Spinal cord (tissue), 10 donors: ENCODE results near the gene PTDSS2. TPM values are rescaled to one million over a fixed set of nuclear protein-coding genes. Genes with fewer than 3 reads are reported as not detected.
"Not testable (repeated sequence)": the region's sequence is repeated elsewhere in the genome, so short reads cannot be mapped to it uniquely, and the experiment has no call there.

Experiments used
- DNase-seq, 6 donors: peaks; one replicate each; pipeline versions ENCODE4 v3.0.0 to v3.0.0-alpha.2; 2013 to 2015; ENCODE audit warnings: low spot score in 6 of 6, low read depth in 4 of 6
- H3K27ac ChIP-seq: one replicate; pipeline ENCODE4 v1.5.1; 2013; ENCODE audit warnings: low read depth, low read length, control low read depth
- H3K27me3 ChIP-seq: one replicate; pipeline ENCODE4 v1.6.1; 2013; ENCODE audit warnings: low read length; ENCODE audit not compliant: control insufficient read depth, insufficient read depth
- H3K36me3 ChIP-seq: one replicate; pipeline ENCODE4 v1.6.1; 2013; ENCODE audit warnings: low read length; ENCODE audit not compliant: control insufficient read depth, insufficient read depth
- H3K4me1 ChIP-seq: one replicate; pipeline ENCODE4 v1.6.1; 2013; ENCODE audit warnings: low read length; ENCODE audit not compliant: control insufficient read depth, insufficient read depth
- H3K4me3 ChIP-seq: one replicate; pipeline ENCODE4 v1.5.1; 2013; ENCODE audit warnings: low read depth, low read length, control low read depth
- H3K9me3 ChIP-seq: one replicate; pipeline ENCODE4 v1.6.1; 2013; ENCODE audit warnings: low read length; ENCODE audit not compliant: control insufficient read depth, insufficient read depth
- WGBS: methylation state at CpG from one replicate; pipeline ENCODE4 v1.1.5; 2013; ENCODE audit warnings: missing lambda C conversion rate; ENCODE audit not compliant: insufficient coverage; 5-methylcytosine and 5-hydroxymethylcytosine counted together
- polyA plus RNA-seq, 2 donors: library from polyadenylated mRNA; unstranded; fragments of 120-200 nt; gene quantifications; one replicate each; pipeline ENCODE4 v1.2.1, GENCODE V29; 2013; ENCODE audit not compliant: insufficient read length in 2 of 2
- total RNA-seq, 2 donors: library from RNA; depleted of rRNA in 1 of 2; stranded (reverse); fragments of 120-200 nt in 1 of 2; fragments of >200 nt in 1 of 2; gene quantifications; one replicate each; pipeline versions ENCODE4 v1.2.3 to v1.2.4, GENCODE V29; 2013 to 2014
- donor health status: healthy.

PTDSS2 gene
- total and polyA plus RNA-seq, 4 donors: 17.9 to 62.7 (median 40.2) TPM

- Histone ChIP-seq H3K4me1 (peaks cover 11% of the 10 kb centered on the region), H3K27me3 (no peaks in the 10 kb centered on the region), H3K36me3 (peaks cover 53% of the 10 kb centered on the region), H3K27ac (no peak overlapping the region), H3K4me3 (no peak overlapping the region), H3K9me3 (no peaks in the 10 kb centered on the region)
- DNase-seq: no peak
- WGBS: 74% methylated on average over 6 of the region's 6 CpGs
These were observed 18.4 kb downstream of the PTDSS2 start for GRCh38 chr11:468493-468892.

DNA sequence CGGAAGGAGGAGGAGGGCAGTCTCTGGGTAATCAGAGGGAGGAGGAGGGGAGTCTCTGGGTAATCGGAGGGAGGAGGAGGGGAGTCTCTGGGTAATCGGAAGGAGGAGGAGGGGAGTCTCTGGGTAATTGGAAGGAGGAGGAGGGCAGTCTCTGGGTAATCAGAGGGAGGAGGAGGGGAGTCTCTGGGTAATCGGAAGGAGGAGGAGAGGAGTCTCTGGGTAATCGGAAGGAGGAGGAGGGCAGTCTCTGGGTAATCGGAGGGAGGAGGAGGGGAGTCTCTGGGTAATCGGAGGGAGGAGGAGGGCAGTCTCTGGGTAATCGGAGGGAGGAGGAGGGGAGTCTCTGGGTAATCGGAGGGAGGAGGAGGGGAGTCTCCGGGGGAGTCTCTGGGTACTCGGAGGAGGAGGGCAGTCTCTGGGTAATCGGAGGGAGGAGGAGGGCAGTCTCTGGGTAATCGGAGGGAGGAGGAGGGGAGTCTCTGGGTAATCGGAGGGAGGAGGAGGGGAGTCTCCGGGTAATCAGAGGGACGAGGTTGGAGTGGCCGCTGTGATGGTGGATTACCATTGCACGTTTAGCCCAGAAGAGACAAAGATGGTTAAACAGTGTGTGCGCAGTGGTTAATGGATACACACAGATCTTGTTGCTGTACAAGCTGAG lies 19.1 kb downstream of the PTDSS2 start:
- WGBS: 59% methylated on average over 15 of the region's 19 CpGs
- H3K36me3 ChIP-seq: peaks cover 53% of the 10 kb centered on the region
- not testable (repeated sequence) for H3K4me3 ChIP-seq

DNA sequence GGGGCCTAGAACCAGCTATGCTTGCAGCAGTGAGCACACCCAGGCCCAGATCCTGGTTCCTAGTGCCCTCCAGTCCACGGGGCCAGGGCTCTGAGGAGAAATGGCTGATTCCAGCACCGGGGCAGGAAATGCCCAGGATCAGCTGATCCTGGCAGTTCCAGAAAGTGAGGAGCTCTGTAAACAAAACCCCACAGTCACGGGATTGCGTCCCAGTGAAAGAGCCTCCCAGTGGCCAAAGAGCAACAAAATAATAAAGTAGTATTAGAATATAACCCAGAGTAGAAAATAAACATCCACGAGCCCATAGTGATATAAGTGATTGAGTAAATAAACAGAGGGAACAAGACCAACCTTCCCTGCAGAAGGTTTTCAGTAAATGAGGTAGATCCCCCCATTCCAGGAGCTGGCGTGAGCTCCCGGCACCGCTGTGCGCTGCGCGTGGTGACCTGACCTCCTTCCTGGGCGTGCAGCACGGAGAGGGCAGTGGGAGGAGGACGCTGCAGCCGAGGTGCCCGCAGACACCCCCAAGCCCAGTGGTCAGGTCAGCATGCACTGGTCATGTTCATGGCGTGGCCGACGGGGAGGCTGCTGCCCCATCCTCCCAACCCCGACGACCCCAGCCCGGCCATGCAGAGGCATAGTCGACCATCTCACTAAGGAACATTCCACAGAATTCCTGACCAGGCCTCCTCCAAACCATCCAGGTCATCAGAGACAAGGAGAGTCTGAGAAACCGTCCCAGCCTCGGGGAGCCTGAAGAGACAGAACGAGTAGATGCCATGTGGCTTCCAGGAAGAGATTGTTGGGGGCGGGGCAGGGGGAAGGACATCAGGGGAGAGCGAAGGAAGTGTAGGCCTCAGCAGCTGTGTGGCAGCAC lies 19.8 kb downstream of the PTDSS2 start:
- peak in 1 of 6 donors; percentile 54 for DNase-seq
- no peaks in the 10 kb centered on the region for H3K9me3 ChIP-seq
- H3K4me3 ChIP-seq: no peak overlapping the region
- H3K27ac ChIP-seq: peak overlapping the region; percentile 61
- H3K36me3 ChIP-seq: peaks cover 46% of the 10 kb centered on the region
- 76% methylated on average over 16 of the region's 28 CpGs for WGBS
- H3K4me1 ChIP-seq: peaks cover 11% of the 10 kb centered on the region
- H3K27me3 ChIP-seq: no peaks in the 10 kb centered on the region

More for the DNA sequence above, 19.1 kb downstream of the PTDSS2 start:
- Histone ChIP-seq H3K4me1 (peaks cover 11% of the 10 kb centered on the region), H3K27ac (peak overlapping the region; percentile 61)
- not testable (repeated sequence) for DNase-seq, H3K9me3 ChIP-seq, H3K27me3 ChIP-seq

- DNase-seq: no peak
- WGBS: 95% methylated on average over 54 of the region's 61 CpGs
- Histone ChIP-seq H3K27me3 (no peaks in the 10 kb centered on the region), H3K4me3 (no peak overlapping the region), H3K36me3 (peaks cover 52% of the 10 kb centered on the region), H3K9me3 (no peaks in the 10 kb centered on the region), H3K4me1 (peaks cover 11% of the 10 kb centered on the region), H3K27ac (no peak overlapping the region)
These were observed 21.5 kb downstream of the PTDSS2 start for GRCh38 chr11:471468-472145.

GRCh38 chr11:472272-472671 lies 22.2 kb downstream of the PTDSS2 start:
- Histone ChIP-seq H3K36me3 (peaks cover 54% of the 10 kb centered on the region), H3K4me1 (peaks cover 11% of the 10 kb centered on the region), H3K4me3 (no peak overlapping the region), H3K27me3 (no peaks in the 10 kb centered on the region), H3K9me3 (no peaks in the 10 kb centered on the region), H3K27ac (no peak overlapping the region)
- no peak for DNase-seq
- 92% methylated on average over 8 of the region's 13 CpGs for WGBS

GRCh38 chr11:472816-473215 lies 22.7 kb downstream of the PTDSS2 start:
- peaks cover 11% of the 10 kb centered on the region for H3K4me1 ChIP-seq
- no peak overlapping the region for H3K27ac ChIP-seq
- peaks cover 54% of the 10 kb centered on the region for H3K36me3 ChIP-seq
- WGBS: 88% methylated on average over 28 of the region's 28 CpGs
- DNase-seq: no peak
- H3K9me3 ChIP-seq: no peaks in the 10 kb centered on the region
- H3K4me3 ChIP-seq: no peak overlapping the region
- no peaks in the 10 kb centered on the region for H3K27me3 ChIP-seq

DNA sequence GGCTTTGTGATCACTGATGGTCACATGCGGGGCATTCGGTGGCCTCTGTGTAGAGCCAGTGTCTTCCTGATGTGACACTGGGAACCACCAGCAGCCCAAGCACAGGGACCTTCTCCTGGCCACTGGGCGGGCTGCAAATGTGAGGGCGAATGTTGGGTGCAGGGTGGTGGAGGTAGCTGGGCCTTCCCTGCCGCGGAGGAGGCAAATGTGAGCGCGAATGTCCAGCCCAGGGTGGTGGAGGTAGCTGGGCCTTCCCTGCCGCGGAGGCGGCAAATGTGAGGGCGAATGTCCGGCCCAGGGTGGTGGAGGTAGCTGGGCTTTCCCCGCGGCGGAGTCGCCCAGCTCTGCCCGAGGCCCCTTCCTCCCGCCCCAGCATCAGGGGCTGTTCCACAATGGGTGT lies 23.3 kb downstream of the PTDSS2 start:
- Histone ChIP-seq H3K4me3 (no peak overlapping the region), H3K4me1 (peaks cover 11% of the 10 kb centered on the region), H3K36me3 (peaks cover 54% of the 10 kb centered on the region), H3K27ac (no peak overlapping the region), H3K9me3 (no peaks in the 10 kb centered on the region), H3K27me3 (no peaks in the 10 kb centered on the region)
- DNase-seq: no peak
- WGBS: 97% methylated on average over 12 of the region's 19 CpGs

- no peak for DNase-seq
These were observed 24.1 kb downstream of the PTDSS2 start for GRCh38 chr11:473962-474785.

GRCh38 chr11:474914-475506 lies 24.9 kb downstream of the PTDSS2 start:
- peaks cover 62% of the 10 kb centered on the region for H3K36me3 ChIP-seq
- H3K4me3 ChIP-seq: no peak overlapping the region
- no peak overlapping the region for H3K27ac ChIP-seq
- H3K9me3 ChIP-seq: no peaks in the 10 kb centered on the region
- H3K27me3 ChIP-seq: no peaks in the 10 kb centered on the region
- no peak for DNase-seq
- 98% methylated on average over 48 of the region's 48 CpGs for WGBS
- H3K4me1 ChIP-seq: peaks cover 3% of the 10 kb centered on the region

More at GRCh38 chr11:473962-474785, 24.1 kb downstream of the PTDSS2 start:
- Histone ChIP-seq H3K9me3 (no peaks in the 10 kb centered on the region), H3K4me3 (no peak overlapping the region), H3K36me3 (peaks cover 59% of the 10 kb centered on the region), H3K4me1 (peaks cover 11% of the 10 kb centered on the region), H3K27ac (no peak overlapping the region), H3K27me3 (no peaks in the 10 kb centered on the region)
- 90% methylated on average over 7 of the region's 22 CpGs for WGBS
